A549 (cell line): ENCODE measurements around the gene C5orf15. TPM values are rescaled to one million over a fixed set of nuclear protein-coding genes. Genes with fewer than 3 reads are reported as not detected.

Experiments used
- ATAC-seq, 2 experiments: fragments of 200-7000 bp in 1 of 2; fragments of >200 bp in 1 of 2; cut with Nextera tagmentation in 1 of 2; cut with Tn5 transposase in 1 of 2; 3 replicates each; pipeline versions ENCODE4 v1.8.0 to v1.9.1; 2018 to 2020; ENCODE audit warnings: mild to moderate bottlenecking in 1 of 2, moderate library complexity in 1 of 2
- CTCF ChIA-PET: fragments of 300-600 bp; sonication (Branson Sonifier 250); formaldehyde crosslinking; extraction: SDS; loops from one replicate; lab custom pipeline; 2021; ENCODE audit warnings: antibody characterized with exemption, inconsistent platforms; lab: Yijun Ruan, JAX
- POLR2A ChIA-PET: fragments of 350-600 bp; formaldehyde crosslinking; extraction: SDS; loops from one replicate; lab custom pipeline; 2021; ENCODE audit warnings: antibody characterized with exemption, inconsistent platforms; lab: Yijun Ruan, JAX
- DNase-seq, 2 experiments: peaks; one replicate each; pipeline versions ENCODE4 v3.0.0 to v3.0.0-alpha.2; 2011 to 2016; ENCODE audit warnings: low read depth in 1 of 2, low spot score in 1 of 2
- FAIRE-seq: peaks from 2 replicates; lab custom pipeline; 2011; peaks lifted over from hg19 to GRCh38; lab: Jason Lieb, UNC
- H3K27ac ChIP-seq, 2 experiments: fragments of >200 bp; sonication (Bioruptor Twin); formaldehyde crosslinking; 3 replicates each; pipeline ENCODE4 v1.5.1; 2016 to 2017
- H3K4me1 ChIP-seq: fragments of >200 bp; sonication (Bioruptor Twin); formaldehyde crosslinking; 3 replicates; pipeline ENCODE4 v1.6.1; 2016
- H3K4me2 ChIP-seq: fragments of >200 bp; sonication (Bioruptor Twin); formaldehyde crosslinking; 3 replicates; pipeline ENCODE4 v1.6.1; 2016
- H3K4me3 ChIP-seq: fragments of >200 bp; sonication (Bioruptor Twin); formaldehyde crosslinking; 3 replicates; pipeline ENCODE4 v1.5.1; 2016
- H3K9me3 ChIP-seq: fragments of >200 bp; sonication (Bioruptor Twin); formaldehyde crosslinking; 3 replicates; pipeline ENCODE4 v1.6.1; 2016
- CBX2 ChIP-seq: fragments of 200-600 bp; sonication (generic); IDR thresholded peaks from 2 replicates; pipeline ENCODE4 v1.6.1; 2016; ENCODE audit warnings: low read depth, mild to moderate bottlenecking, borderline replicate concordance
- CHD2 ChIP-seq: fragments of 150-350 bp; IDR thresholded peaks from 2 replicates; pipeline ENCODE4 v1.6.1; 2014; ENCODE audit warnings: low read length; ENCODE audit not compliant: partially characterized antibody
- CTCF ChIP-seq: fragments of >200 bp; sonication (Bioruptor Twin); formaldehyde crosslinking; IDR thresholded peaks from 3 replicates; pipeline ENCODE4 v1.5.1; 2016
- EHMT2 ChIP-seq: fragments of 200-600 bp; sonication (generic); IDR thresholded peaks from 2 replicates; pipeline ENCODE4 v1.6.1; 2016; ENCODE audit warnings: antibody characterized with exemption, low read depth, mild to moderate bottlenecking, moderate library complexity
- ELK1 ChIP-seq: fragments of 150-350 bp; IDR thresholded peaks from 2 replicates; pipeline ENCODE4 v1.6.1; 2014; ENCODE audit warnings: low read depth, mild to moderate bottlenecking, low read length
- ESRRA ChIP-seq: fragments of 150-350 bp; IDR thresholded peaks from 2 replicates; pipeline ENCODE4 v1.6.1; 2014; ENCODE audit warnings: mild to moderate bottlenecking, low read length, borderline replicate concordance
- FOXS1 ChIP-seq: fragments of 250-450 bp; sonication (Bioruptor Pico); IDR thresholded peaks from 2 replicates; pipeline ENCODE4 v1.5.0; 2020; ENCODE audit warnings: mild to moderate bottlenecking, moderate library complexity
- HMGXB4 ChIP-seq: fragments of 250-450 bp; sonication (Bioruptor Pico); IDR thresholded peaks from 2 replicates; pipeline ENCODE4 v1.5.0; 2021; ENCODE audit warnings: mild to moderate bottlenecking, moderate library complexity, borderline replicate concordance
- JUNB ChIP-seq: fragments of >200 bp; sonication (Bioruptor Twin); formaldehyde crosslinking; IDR thresholded peaks from 2 replicates; pipeline ENCODE4 v1.6.1; 2016
- KDM1A ChIP-seq: fragments of 200-600 bp; sonication (generic); IDR thresholded peaks from 2 replicates; pipeline ENCODE4 v1.6.1; 2016; ENCODE audit warnings: low read depth, mild to moderate bottlenecking
- KDM5A ChIP-seq: fragments of 200-600 bp; sonication (generic); IDR thresholded peaks from 2 replicates; pipeline ENCODE4 v1.6.1; 2016; ENCODE audit warnings: antibody characterized with exemption, mild to moderate bottlenecking
- MAFK ChIP-seq: fragments of 450-650 bp; IDR thresholded peaks from 2 replicates; pipeline ENCODE4 v1.6.1; 2014; ENCODE audit not compliant: partially characterized antibody
- MAX ChIP-seq: IDR thresholded peaks from 2 replicates; pipeline ENCODE4 v1.6.1; 2012
- MAZ ChIP-seq: fragments of 150-350 bp; IDR thresholded peaks from 2 replicates; pipeline ENCODE4 v1.6.1; 2014; ENCODE audit warnings: antibody characterized with exemption, low read depth, low read length, borderline replicate concordance
- NPAS2 ChIP-seq: fragments of 250-450 bp; sonication (Bioruptor Pico); IDR thresholded peaks from 2 replicates; pipeline ENCODE4 v1.8.0; 2022; ENCODE audit warnings: mild to moderate bottlenecking, moderate library complexity, borderline replicate concordance
- PBX3 ChIP-seq: IDR thresholded peaks from 2 replicates; pipeline ENCODE4 v1.6.1; 2012
- PHF8 ChIP-seq: fragments of 200-600 bp; sonication (generic); IDR thresholded peaks from 2 replicates; pipeline ENCODE4 v1.6.1; 2016; ENCODE audit warnings: low read depth, mild to moderate bottlenecking, antibody characterized with exemption, moderate library complexity, borderline replicate concordance
- RAD21 ChIP-seq, 2 experiments: fragments of >200 bp in 1 of 2; sonication (Bioruptor Twin) in 1 of 2; formaldehyde crosslinking in 1 of 2; IDR thresholded peaks in 1 of 2; conservative IDR thresholded peaks in 1 of 2; 2 replicates in 1 of 2; 3 replicates in 1 of 2; pipeline ENCODE4 v1.6.1; 2012 to 2018; ENCODE audit warnings: inconsistent platforms in 1 of 2
- RARB ChIP-seq: fragments of 250-450 bp; sonication (Bioruptor Pico); IDR thresholded peaks from 2 replicates; pipeline ENCODE4 v1.8.0; 2021; ENCODE audit warnings: mild to moderate bottlenecking, moderate library complexity
- RFX5 ChIP-seq: fragments of 450-650 bp; IDR thresholded peaks from 2 replicates; pipeline ENCODE4 v1.7.1; 2014; ENCODE audit warnings: antibody characterized with exemption, mild to moderate bottlenecking, moderate library complexity
- SREBF2 ChIP-seq: fragments of 450-650 bp; IDR thresholded peaks from 2 replicates; pipeline ENCODE4 v1.6.1; 2014; ENCODE audit warnings: mild to moderate bottlenecking, moderate library complexity
- USF2 ChIP-seq: fragments of 450-650 bp; IDR thresholded peaks from 2 replicates; pipeline ENCODE4 v1.6.1; 2014; ENCODE audit warnings: antibody characterized with exemption
- ZC3H11A ChIP-seq: fragments of 450-650 bp; IDR thresholded peaks from 2 replicates; pipeline ENCODE4 v1.6.1; 2014; ENCODE audit warnings: antibody characterized with exemption, mild to moderate bottlenecking
- ZNF302 ChIP-seq: fragments of 250-450 bp; sonication (Bioruptor Pico); IDR thresholded peaks from 2 replicates; pipeline ENCODE4 v1.9.0; 2021; ENCODE audit warnings: inconsistent platforms, mild to moderate bottlenecking, moderate library complexity
- ZSCAN20 ChIP-seq: fragments of 250-450 bp; sonication (Bioruptor Pico); IDR thresholded peaks from 2 replicates; pipeline ENCODE4 v1.8.0; 2022; ENCODE audit warnings: mild to moderate bottlenecking, moderate library complexity
- WGBS: methylation state at CpG from one replicate; pipeline ENCODE4 v1.1.6; 2017; ENCODE audit errors: missing lambda C conversion rate; 5-methylcytosine and 5-hydroxymethylcytosine counted together
- polyA plus RNA-seq, 4 experiments: library from polyadenylated mRNA; depleted of rRNA in 3 of 4; stranded (reverse); fragments of >200 nt; fragmentation: RNase III in 1 of 4; extraction: RNeasy Plus Mini Kit Qiagen cat#74134 plus additional on column Dnase treatment in 1 of 4; gene quantifications; 2 replicates in 3 of 4; 3 replicates in 1 of 4; pipeline ENCODE4 v1.2.3, GENCODE V29; 2011 to 2017

The C5orf15 gene
- polyA plus RNA-seq, 2 of the 4 experiments (the other 2 are of a cell fraction) = 92.9 to 126 TPM

- ChIA-PET CTCF (interaction anchor here (0.6 to 9.8 kb wide), 8 partner anchors 10 to 73 kb away, joined by 3 to 91 read pairs (median 4); no protein-coding TSS in a partner anchor), POLR2A (no interaction called here)
- no peak overlapping the region for H3K4me2 ChIP-seq
- peaks cover 85% of the 10 kb centered on the region for H3K4me1 ChIP-seq
- no peak for DNase-seq
- 0 out of 6 replicates have a peak overlapping the region, but pooled peaks of 1 of the 2 experiments have one; percentile 4 for H3K27ac ChIP-seq
- WGBS = 86% methylated on average over 7 of the region's 7 CpGs
- TF ChIP-seq CHD2 = no peak
- TF ChIP-seq MAFK = no peak
- TF ChIP-seq RARB (CRISPR knock-in tag) = no peak
- TF ChIP-seq ZNF302 (CRISPR knock-in tag) = no peak
- TF ChIP-seq MAZ = no peak
- no peak for TF ChIP-seq KDM5A
- TF ChIP-seq KDM1A = no peak
- TF ChIP-seq JUNB = no peak
- no peak for TF ChIP-seq CBX2
- no peak for TF ChIP-seq PBX3
- TF ChIP-seq RAD21 (conservative IDR thresholded peaks at IDR 0.05 in 1 of 2, IDR thresholded peaks at IDR 0.05 in 1 of 2) = no peak
- no peak for TF ChIP-seq ZC3H11A
- no peak for TF ChIP-seq EHMT2
- no peak for TF ChIP-seq HMGXB4 (CRISPR knock-in tag)
- H3K9me3 ChIP-seq = no peaks in the 10 kb centered on the region
- no peak overlapping the region for H3K4me3 ChIP-seq
- no peak for FAIRE-seq
- no peak; a peak in 1 of 6 replicates for ATAC-seq
Observed at GRCh38 chr5:133998807-133999206, 30.4 kb upstream of the C5orf15 start.

- 85% methylated on average over 6 of the region's 6 CpGs for WGBS
- peaks cover 91% of the 10 kb centered on the region for H3K4me1 ChIP-seq
- POLR2A ChIA-PET = no interaction called here
- DNase-seq (no peak), FAIRE-seq (no peak), ATAC-seq (no peak)
- no peak overlapping the region for H3K4me2 ChIP-seq
- no peak overlapping the region for H3K27ac ChIP-seq
- no peak for TF ChIP-seq RFX5
- CTCF ChIA-PET = interaction anchor here (1.0 to 9.8 kb wide), 6 partner anchors 10 to 42 kb away, joined by 3 to 91 read pairs (median 18); no protein-coding TSS in a partner anchor
- no peaks in the 10 kb centered on the region for H3K9me3 ChIP-seq
- no peak overlapping the region for H3K4me3 ChIP-seq
Observed at GRCh38 chr5:133998042-133998441, 29.6 kb upstream of the C5orf15 start.

GRCh38 chr5:133996683-133997252 is 28.3 kb upstream of the C5orf15 start:
- CTCF ChIA-PET = interaction anchor here (0.8 to 9.8 kb wide), 12 partner anchors 8 to 573 kb away, joined by 3 to 91 read pairs (median 6); partner anchors contain the start of gene VDAC1
- FAIRE-seq = no peak
- no peak for TF ChIP-seq USF2
- TF ChIP-seq ZC3H11A = no peak
- no peak for TF ChIP-seq ESRRA
- peak; percentile 58 for TF ChIP-seq CTCF
- TF ChIP-seq RFX5 = no peak
- no peak for TF ChIP-seq MAFK
- 0 out of 5 replicates have a peak, but pooled peaks of 1 of the 2 experiments have one; percentile 10 for TF ChIP-seq RAD21 (conservative IDR thresholded peaks at IDR 0.05 in 1 of 2, IDR thresholded peaks at IDR 0.05 in 1 of 2)
- no peak for TF ChIP-seq SREBF2
- TF ChIP-seq ELK1 = no peak
- no peak for TF ChIP-seq MAX
- no peak for TF ChIP-seq CBX2
- no peak for TF ChIP-seq EHMT2
- TF ChIP-seq FOXS1 (CRISPR knock-in tag) = no peak
- no peak for TF ChIP-seq PHF8
- TF ChIP-seq NPAS2 (CRISPR knock-in tag) = no peak
- TF ChIP-seq ZSCAN20 (CRISPR knock-in tag) = no peak

More at GRCh38 chr5:133996683-133997252, 28.3 kb upstream of the C5orf15 start:
- DNase-seq (no peak), ATAC-seq (peak; percentile 36 to 62; a peak in 4 of 6 replicates)
- H3K9me3 ChIP-seq = no peaks in the 10 kb centered on the region
- POLR2A ChIA-PET = interaction anchor here (1.5 kb wide), 1 partner anchor 8 kb away, joined by 4 read pairs; the partner anchor contains the start of gene VDAC1
- 65% methylated on average over 3 of the region's 3 CpGs for WGBS
- H3K27ac ChIP-seq = no peak overlapping the region
- H3K4me2 ChIP-seq = peak overlapping the region; percentile 39
- H3K4me1 ChIP-seq = peaks cover 85% of the 10 kb centered on the region
- no peak overlapping the region for H3K4me3 ChIP-seq
